ENCODE data around the gene ARHGEF38. TPM values are rescaled to one million over a fixed set of nuclear protein-coding genes. Genes with fewer than 3 reads are reported as not detected.

The ARHGEF38 gene
- total RNA-seq, 3 donors from 2014 or later = not detected

- Mint-ChIP-seq H3K4me3 (no peak overlapping the region), H3K4me1 (ENCODE audit: low read depth) (peaks cover 2% of the 10 kb centered on the region), H3K27me3 (ENCODE audit: low read depth) (peaks cover 8% of the 10 kb centered on the region), H3K9me3 (no peaks in the 10 kb centered on the region), H3K36me3 (ENCODE audit: insufficient read depth) (no peaks in the 10 kb centered on the region)
- DNase-seq (no peak), ATAC-seq (no peak)
Observed at GRCh38 chr4:105543881-105544280, 8.5 kb upstream of the ARHGEF38 start.

DNA sequence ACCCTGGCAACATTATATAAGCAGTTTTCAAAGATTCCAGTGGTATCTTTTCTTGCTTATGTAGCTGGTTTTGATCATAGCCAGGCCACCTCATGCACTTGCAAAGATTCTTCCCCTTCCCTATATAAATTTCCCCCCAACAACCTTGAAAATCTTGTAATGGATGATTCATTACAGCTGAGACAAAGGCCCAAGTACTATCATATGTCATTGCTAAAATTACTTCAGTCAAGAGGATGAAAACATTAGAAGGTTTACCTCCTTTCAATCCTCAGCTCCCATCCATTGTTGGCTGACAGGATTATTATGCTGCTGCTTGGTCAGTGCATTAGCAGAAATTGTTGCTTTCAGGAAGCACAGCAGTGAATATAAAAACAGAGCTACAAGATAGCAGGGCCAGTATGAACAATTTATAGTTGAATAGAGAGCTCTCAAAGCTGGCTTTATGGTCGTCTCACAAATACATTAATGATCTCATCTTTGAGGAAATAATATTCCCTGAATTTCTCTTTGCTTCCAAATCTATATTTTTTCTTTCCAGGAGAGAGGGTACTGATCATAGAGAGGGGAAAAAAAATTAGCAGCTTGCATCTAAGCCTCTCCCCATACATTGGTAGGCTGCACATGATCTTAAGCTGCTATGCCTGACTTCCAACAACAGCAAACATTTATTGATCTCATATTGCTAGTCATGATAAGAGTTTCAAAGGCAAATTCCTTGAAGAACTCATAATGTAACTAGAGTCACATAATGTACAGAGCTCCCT is 7.7 kb upstream of the ARHGEF38 start:
- ATAC-seq = no peak

GRCh38 chr4:105546086-105546485 is 6.3 kb upstream of the ARHGEF38 start:
- no peaks in the 10 kb centered on the region for H3K9me3 Mint-ChIP-seq
- no peaks in the 10 kb centered on the region for H3K36me3 Mint-ChIP-seq (ENCODE audit: insufficient read depth)
- peaks cover 6% of the 10 kb centered on the region for H3K27me3 Mint-ChIP-seq (ENCODE audit: low read depth)
- H3K4me3 Mint-ChIP-seq = no peak overlapping the region
- ATAC-seq (no peak), DNase-seq (no peak)
- H3K4me1 Mint-ChIP-seq (ENCODE audit: low read depth) = peaks cover 2% of the 10 kb centered on the region

More for the DNA sequence above, 7.7 kb upstream of the ARHGEF38 start:
- Mint-ChIP-seq H3K4me1 (ENCODE audit: low read depth) (peaks cover 2% of the 10 kb centered on the region), H3K27me3 (ENCODE audit: low read depth) (peaks cover 8% of the 10 kb centered on the region), H3K9me3 (no peaks in the 10 kb centered on the region), H3K36me3 (ENCODE audit: insufficient read depth) (no peaks in the 10 kb centered on the region), H3K4me3 (no peak overlapping the region)
- no peak for DNase-seq

DNA sequence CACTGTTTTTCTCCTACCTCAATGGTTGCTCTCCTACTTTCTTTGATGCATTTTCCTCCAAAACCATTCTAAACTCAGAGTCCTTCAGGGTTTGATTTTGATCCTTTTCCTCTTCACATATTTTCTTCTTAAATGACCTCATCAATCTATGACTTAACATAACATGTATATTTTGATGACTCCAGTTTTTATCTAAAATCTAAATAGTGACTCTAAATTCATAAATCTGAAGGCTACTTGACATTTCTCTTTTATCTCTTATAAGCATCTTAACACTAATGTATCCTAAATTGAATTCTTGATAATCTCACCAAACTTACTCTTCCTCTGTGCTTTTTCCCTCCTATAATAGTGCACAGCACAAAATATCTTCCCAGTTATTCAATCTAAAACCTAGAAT is 4.7 kb upstream of the ARHGEF38 start:
- ATAC-seq (no peak), DNase-seq (no peak)
- Mint-ChIP-seq H3K4me3 (no peak overlapping the region), H3K36me3 (ENCODE audit: insufficient read depth) (no peaks in the 10 kb centered on the region), H3K4me1 (ENCODE audit: low read depth) (no peaks in the 10 kb centered on the region), H3K27me3 (ENCODE audit: low read depth) (peaks cover 3% of the 10 kb centered on the region), H3K9me3 (no peaks in the 10 kb centered on the region)

- DNase-seq (no peak), ATAC-seq (no peak)
- Mint-ChIP-seq H3K4me3 (no peak overlapping the region), H3K9me3 (no peaks in the 10 kb centered on the region), H3K36me3 (ENCODE audit: insufficient read depth) (no peaks in the 10 kb centered on the region), H3K27me3 (ENCODE audit: low read depth) (peaks cover 3% of the 10 kb centered on the region), H3K4me1 (ENCODE audit: low read depth) (no peaks in the 10 kb centered on the region)
Observed at GRCh38 chr4:105548483-105548882, 3.9 kb upstream of the ARHGEF38 start.

DNA sequence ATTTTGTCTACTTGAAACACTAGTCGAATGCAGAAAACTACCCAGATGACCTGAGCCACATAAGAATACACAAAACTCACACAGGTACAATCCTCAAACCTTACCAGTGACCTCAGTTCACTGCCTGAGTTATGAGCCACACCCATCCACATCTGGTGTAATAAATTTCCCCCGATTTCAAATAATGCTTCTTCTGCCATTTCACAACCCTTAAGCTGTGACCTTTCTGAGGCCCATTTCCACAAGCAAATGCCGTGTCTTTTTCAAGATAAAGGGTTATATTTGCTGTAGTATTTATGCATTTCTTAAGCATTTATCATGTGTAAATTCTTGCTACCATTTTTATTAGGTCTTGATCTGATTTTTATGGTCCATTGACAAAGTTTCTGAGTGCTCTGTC is 1.8 kb upstream of the ARHGEF38 start:
- H3K4me3 Mint-ChIP-seq = no peak overlapping the region
- ATAC-seq (no peak), DNase-seq (no peak)
- no peaks in the 10 kb centered on the region for H3K36me3 Mint-ChIP-seq (ENCODE audit: insufficient read depth)
- H3K9me3 Mint-ChIP-seq = no peaks in the 10 kb centered on the region
- no peaks in the 10 kb centered on the region for H3K4me1 Mint-ChIP-seq (ENCODE audit: low read depth)
- no peaks in the 10 kb centered on the region for H3K27me3 Mint-ChIP-seq (ENCODE audit: low read depth)

DNA sequence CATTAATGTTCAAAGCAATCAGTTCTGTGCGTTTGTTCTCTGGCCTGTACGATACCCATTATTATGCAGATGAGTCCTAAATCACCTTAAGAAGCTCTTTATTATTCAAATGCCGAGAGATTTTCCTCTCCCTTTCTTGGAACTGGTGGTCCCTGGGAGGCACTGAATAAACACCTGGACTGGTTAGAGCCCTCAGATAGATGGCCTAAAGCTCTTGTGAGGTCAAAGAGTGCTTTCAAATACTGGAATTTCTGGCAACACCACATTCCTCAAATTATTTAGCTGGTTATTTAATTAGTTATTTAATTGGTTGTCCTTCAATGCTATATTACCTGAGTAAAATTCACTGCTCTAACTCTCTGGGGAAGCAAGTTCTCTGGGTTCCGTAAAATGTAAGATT is 3.0 kb downstream of the ARHGEF38 start:
- Mint-ChIP-seq H3K27me3 (ENCODE audit: low read depth) (no peaks in the 10 kb centered on the region), H3K9me3 (no peaks in the 10 kb centered on the region), H3K4me1 (ENCODE audit: low read depth) (no peaks in the 10 kb centered on the region), H3K36me3 (ENCODE audit: insufficient read depth) (no peaks in the 10 kb centered on the region), H3K4me3 (no peak overlapping the region)
- ATAC-seq (no peak), DNase-seq (no peak)

- no peaks in the 10 kb centered on the region for H3K36me3 Mint-ChIP-seq (ENCODE audit: insufficient read depth)
- no peak overlapping the region for H3K4me3 Mint-ChIP-seq
- DNase-seq (no peak), ATAC-seq (no peak)
- no peaks in the 10 kb centered on the region for H3K4me1 Mint-ChIP-seq (ENCODE audit: low read depth)
- no peaks in the 10 kb centered on the region for H3K27me3 Mint-ChIP-seq (ENCODE audit: low read depth)
- H3K9me3 Mint-ChIP-seq = no peaks in the 10 kb centered on the region
Observed at GRCh38 chr4:105556206-105556605, 3.8 kb downstream of the ARHGEF38 start.

DNA sequence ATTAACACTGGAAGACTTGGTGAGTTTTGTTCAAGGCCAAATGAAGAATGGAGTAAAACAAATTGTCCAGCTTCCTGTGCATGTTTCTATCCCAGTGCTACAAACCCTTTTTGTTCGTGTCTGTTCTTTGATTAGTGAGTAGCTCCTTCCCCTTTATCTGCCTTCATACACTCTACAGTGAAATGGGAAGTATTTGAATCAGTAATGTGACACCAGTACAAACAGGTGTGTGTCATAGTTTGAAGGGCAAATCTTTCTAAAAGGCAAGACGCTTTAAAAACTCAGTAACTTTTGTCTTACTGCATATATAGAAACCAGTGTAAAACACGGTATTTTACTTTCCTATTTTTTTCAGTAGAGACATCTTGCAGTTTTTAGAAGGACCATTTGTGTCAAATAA is 5.9 kb downstream of the ARHGEF38 start:
- DNase-seq (no peak), ATAC-seq (no peak)
- no peaks in the 10 kb centered on the region for H3K4me1 Mint-ChIP-seq (ENCODE audit: low read depth)
- H3K9me3 Mint-ChIP-seq = no peaks in the 10 kb centered on the region
- H3K27me3 Mint-ChIP-seq (ENCODE audit: low read depth) = no peaks in the 10 kb centered on the region
- H3K36me3 Mint-ChIP-seq (ENCODE audit: insufficient read depth) = no peaks in the 10 kb centered on the region
- H3K4me3 Mint-ChIP-seq = no peak overlapping the region

DNA sequence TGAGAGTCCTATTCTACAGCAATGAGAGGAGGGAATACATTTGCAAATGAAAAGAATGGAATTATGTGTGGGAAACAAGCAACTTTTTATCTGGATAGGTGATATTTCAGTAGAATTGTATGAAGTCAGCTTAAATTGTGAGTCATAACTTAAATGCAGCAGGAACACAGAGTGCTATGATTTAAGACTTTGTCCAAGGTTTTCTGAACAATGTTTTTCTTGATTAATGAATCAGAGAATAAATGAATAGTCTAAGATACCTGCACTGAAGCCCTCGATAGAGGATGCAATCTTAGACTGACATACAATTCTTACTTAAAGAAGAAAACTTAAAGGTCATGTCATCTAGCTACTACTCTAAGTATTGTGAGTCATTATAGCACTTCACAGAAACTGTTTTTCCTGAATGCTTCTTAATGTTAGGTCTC is 8.0 kb downstream of the ARHGEF38 start:
- DNase-seq = no peak
- no peaks in the 10 kb centered on the region for H3K4me1 Mint-ChIP-seq (ENCODE audit: low read depth)
- no peak overlapping the region for H3K4me3 Mint-ChIP-seq
- no peaks in the 10 kb centered on the region for H3K9me3 Mint-ChIP-seq
- no peaks in the 10 kb centered on the region for H3K27me3 Mint-ChIP-seq (ENCODE audit: low read depth)
- H3K36me3 Mint-ChIP-seq (ENCODE audit: insufficient read depth) = no peaks in the 10 kb centered on the region
- ATAC-seq = no peak

DNA sequence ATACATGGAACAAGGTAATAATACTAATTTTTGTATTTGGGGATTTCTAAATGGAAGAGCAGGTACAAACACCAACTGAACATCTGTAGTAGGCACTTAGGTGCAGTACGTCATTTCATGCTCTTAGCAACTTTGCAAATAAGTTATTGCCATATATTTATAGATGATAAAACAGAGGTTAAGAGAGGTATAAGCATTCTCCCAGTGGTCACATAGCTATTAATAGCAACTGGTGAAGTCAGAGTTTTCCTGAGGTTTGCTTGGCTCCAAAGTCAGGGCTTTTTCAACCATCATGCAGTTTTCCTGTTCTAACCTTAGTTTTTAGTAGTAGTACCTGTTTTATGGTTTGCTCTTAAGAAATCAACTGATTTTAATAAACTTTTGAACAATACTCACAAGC is 10.9 kb downstream of the ARHGEF38 start:
- Mint-ChIP-seq H3K36me3 (ENCODE audit: insufficient read depth) (no peaks in the 10 kb centered on the region), H3K4me1 (ENCODE audit: low read depth) (no peaks in the 10 kb centered on the region), H3K9me3 (no peaks in the 10 kb centered on the region), H3K4me3 (no peak overlapping the region), H3K27me3 (ENCODE audit: low read depth) (no peaks in the 10 kb centered on the region)
- no peak for ATAC-seq
- no peak for DNase-seq

DNA sequence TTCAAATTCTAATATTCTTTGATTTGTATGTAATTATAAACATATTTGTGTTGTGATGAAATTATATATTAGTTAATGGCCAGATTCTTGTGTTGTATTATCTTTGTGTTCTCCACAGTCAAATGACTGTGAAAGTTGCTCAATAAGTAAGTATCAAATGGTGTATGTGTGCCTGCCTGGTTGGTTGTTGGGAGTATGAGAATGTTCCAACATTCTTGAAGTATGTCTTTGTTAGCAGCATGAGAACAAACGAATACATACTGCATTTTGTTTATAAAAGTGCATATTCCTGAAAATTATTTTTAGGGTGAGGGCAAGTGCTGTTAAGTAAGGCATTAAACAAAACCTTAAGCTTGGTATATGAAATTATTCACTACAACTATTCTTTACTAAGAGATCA is 16.2 kb downstream of the ARHGEF38 start:
- H3K4me1 Mint-ChIP-seq (ENCODE audit: low read depth) = no peaks in the 10 kb centered on the region
- no peak overlapping the region for H3K4me3 Mint-ChIP-seq
- H3K9me3 Mint-ChIP-seq = no peaks in the 10 kb centered on the region
- no peaks in the 10 kb centered on the region for H3K36me3 Mint-ChIP-seq (ENCODE audit: insufficient read depth)
- no peak for ATAC-seq
- DNase-seq = no peak
- H3K27me3 Mint-ChIP-seq (ENCODE audit: low read depth) = peaks cover 2% of the 10 kb centered on the region

DNA sequence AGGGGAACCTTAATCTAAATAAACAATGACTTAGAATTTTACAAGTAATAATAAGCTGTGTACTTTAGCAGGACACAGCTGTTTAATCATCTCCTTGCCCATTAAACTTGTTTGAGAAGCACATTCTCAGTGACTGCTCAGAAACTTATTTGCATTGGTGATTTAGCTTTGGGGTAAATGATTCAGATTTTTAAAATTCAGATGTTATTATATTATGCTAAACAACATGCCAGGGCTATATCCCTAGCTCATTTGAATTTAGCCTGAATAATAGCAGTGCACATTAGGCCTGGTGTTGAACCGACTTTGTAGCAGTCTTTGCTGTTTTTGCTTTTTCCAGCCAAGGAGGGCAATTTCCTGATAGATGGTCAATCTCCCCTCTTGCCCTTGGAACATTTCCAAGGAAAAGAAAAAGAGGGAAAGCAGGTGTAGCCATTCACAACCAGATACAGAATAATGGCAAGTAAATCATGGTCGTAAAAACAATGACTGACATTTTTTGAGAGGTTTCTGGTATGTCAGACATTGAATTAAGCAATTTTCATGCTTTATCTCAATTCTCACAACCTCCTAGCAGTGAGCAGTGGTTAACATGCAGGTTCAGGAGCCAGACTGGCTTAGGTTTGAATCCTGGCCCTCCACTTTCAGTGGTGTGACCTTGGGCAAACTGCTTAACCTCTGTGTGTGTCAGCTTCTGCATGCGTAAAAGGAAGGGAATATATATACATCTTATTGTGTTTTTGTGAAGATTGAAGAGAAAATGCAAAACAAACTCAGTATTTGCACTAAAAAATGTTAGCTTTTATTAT is 16.8 kb downstream of the ARHGEF38 start:
- DNase-seq (no peak), ATAC-seq (no peak)
- Mint-ChIP-seq H3K27me3 (ENCODE audit: low read depth) (peaks cover 2% of the 10 kb centered on the region), H3K4me3 (no peak overlapping the region), H3K36me3 (ENCODE audit: insufficient read depth) (no peaks in the 10 kb centered on the region), H3K9me3 (no peaks in the 10 kb centered on the region), H3K4me1 (ENCODE audit: low read depth) (no peaks in the 10 kb centered on the region)

DNA sequence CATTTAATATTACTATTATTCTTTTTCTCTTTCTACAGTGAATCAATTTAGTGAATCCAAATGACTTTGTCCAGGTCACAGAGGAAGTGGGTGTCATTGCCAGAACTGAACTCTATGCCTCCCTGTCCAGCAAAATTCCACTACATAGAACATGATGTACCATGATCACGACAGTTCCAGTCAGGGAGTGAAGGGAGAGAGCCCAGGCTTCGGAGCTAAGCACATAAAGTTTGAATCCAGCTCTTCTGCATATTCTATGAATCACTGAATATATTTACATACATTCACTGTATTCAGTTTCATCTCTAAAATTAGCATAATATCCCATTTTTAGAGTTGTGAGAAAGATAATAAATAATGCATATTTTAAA is 17.4 kb downstream of the ARHGEF38 start:
- Mint-ChIP-seq H3K27me3 (ENCODE audit: low read depth) (peaks cover 2% of the 10 kb centered on the region), H3K36me3 (ENCODE audit: insufficient read depth) (no peaks in the 10 kb centered on the region), H3K4me1 (ENCODE audit: low read depth) (no peaks in the 10 kb centered on the region), H3K9me3 (no peaks in the 10 kb centered on the region), H3K4me3 (no peak overlapping the region)
- DNase-seq (no peak), ATAC-seq (no peak)

DNA sequence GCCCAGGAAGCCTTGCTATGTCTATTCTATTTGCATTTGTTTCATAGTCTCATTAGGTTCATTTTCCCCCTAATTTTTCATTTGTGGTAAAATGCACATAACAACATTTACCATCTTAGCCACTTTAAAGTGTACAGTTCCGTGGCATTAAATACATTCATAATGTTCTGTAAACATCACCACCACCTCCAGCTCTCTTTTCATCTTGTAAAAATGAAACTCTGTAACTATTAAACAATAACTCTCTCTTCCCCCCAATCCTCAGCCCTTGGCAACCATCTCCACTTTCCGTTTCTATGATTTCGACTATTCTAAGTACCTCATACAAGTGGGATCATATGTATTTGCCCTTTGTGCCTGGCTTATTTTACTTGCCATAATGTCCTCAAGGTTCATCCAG is 19.9 kb downstream of the ARHGEF38 start:
- H3K4me1 Mint-ChIP-seq (ENCODE audit: low read depth) = no peaks in the 10 kb centered on the region
- DNase-seq = no peak
- H3K4me3 Mint-ChIP-seq = no peak overlapping the region
- ATAC-seq = no peak
- H3K36me3 Mint-ChIP-seq (ENCODE audit: insufficient read depth) = no peaks in the 10 kb centered on the region
- peaks cover 2% of the 10 kb centered on the region for H3K27me3 Mint-ChIP-seq (ENCODE audit: low read depth)
- no peaks in the 10 kb centered on the region for H3K9me3 Mint-ChIP-seq
